GM21786 (cell line): ENCODE data around the gene NT5C.
"Not testable (repeated sequence)": the region's sequence is repeated elsewhere in the genome, so short reads cannot be mapped to it uniquely, and the experiment has no call there.

Experiments
- ATAC-seq: cut with Tn5 transposase; IDR thresholded peaks from one replicate; pipeline ENCODE4 v1.9.1; 2021; ENCODE audit not compliant: unreplicated experiment

The NT5C gene

GRCh38 chr17:75131278-75132017 is at the start of gene NT5C:
Gene NT5C, minus strand, starts transcription at chr17:75131742. Its CDS starts 35 bp downstream, at chr17:75131707.
- ATAC-seq, result peak; percentile 78

- no peak for ATAC-seq
These were observed 49.6 kb upstream of the NT5C start for GRCh38 chr17:75181110-75181509.

- ATAC-seq, result no peak
These were observed 46.9 kb upstream of the NT5C start for GRCh38 chr17:75178453-75178852.

GRCh38 chr17:75176625-75177024 is 45.1 kb upstream of the NT5C start:
- no peak for ATAC-seq

- ATAC-seq, result no peak
These were observed 43.5 kb upstream of the NT5C start for GRCh38 chr17:75174996-75175395.

GRCh38 chr17:75173526-75173925 is 42.0 kb upstream of the NT5C start:
- ATAC-seq, result no peak

GRCh38 chr17:75168998-75169397 is 37.5 kb upstream of the NT5C start:
- no peak for ATAC-seq

- not testable (repeated sequence) for ATAC-seq
These were observed 33.1 kb upstream of the NT5C start for GRCh38 chr17:75164606-75165005.

- ATAC-seq, result no peak
These were observed 31.5 kb upstream of the NT5C start for GRCh38 chr17:75163074-75163473.

- no peak for ATAC-seq
These were observed 28.7 kb upstream of the NT5C start for GRCh38 chr17:75160211-75160610.

- ATAC-seq, result no peak
These were observed 27.9 kb upstream of the NT5C start for GRCh38 chr17:75159196-75160031.

- ATAC-seq, result not testable (repeated sequence)
These were observed 26.9 kb upstream of the NT5C start for GRCh38 chr17:75158480-75158879.

- ATAC-seq, result no peak
These were observed 23.7 kb upstream of the NT5C start for GRCh38 chr17:75155191-75155601.

- ATAC-seq, result peak; percentile 93
These were observed 22.9 kb upstream of the NT5C start, which contains the start of gene JPT1 for GRCh38 chr17:75154195-75155106. Gene JPT1, minus strand, starts transcription at chr17:75154512. Its CDS starts 115 bp downstream, at chr17:75154397.

- peak; percentile 12 for ATAC-seq
These were observed 22.2 kb upstream of the NT5C start for GRCh38 chr17:75153780-75154194.

GRCh38 chr17:75152922-75153779 is 21.6 kb upstream of the NT5C start:
- ATAC-seq, result no peak

GRCh38 chr17:75152523-75152921 is 21.0 kb upstream of the NT5C start:
- ATAC-seq, result no peak

- ATAC-seq, result no peak
These were observed 20.4 kb upstream of the NT5C start for GRCh38 chr17:75151930-75152329.

- ATAC-seq, result no peak
These were observed 16.5 kb upstream of the NT5C start for GRCh38 chr17:75147878-75148546.
